HCT116 (cell line): ENCODE data around the gene MERTK.

Source experiments
- CEBPB ChIP-seq: IDR thresholded peaks from 2 replicates; pipeline ENCODE4 v1.6.1; 2012; ENCODE audit warnings: low read depth
- CTCF ChIP-seq, 3 experiments: fragments of 200-600 bp in 1 of 3; sonication (generic) in 1 of 3; IDR thresholded peaks in 2 of 3; conservative IDR thresholded peaks in 1 of 3; 2 replicates each; pipeline ENCODE4 v1.5.1; 2012 to 2017; ENCODE audit warnings: low read depth in 2 of 3, low read length in 2 of 3, antibody characterized with exemption in 1 of 3, borderline replicate concordance in 1 of 3, control low read depth in 1 of 3, mild to moderate bottlenecking in 1 of 3, mixed read lengths in 1 of 3, mixed run types in 1 of 3, moderate library complexity in 1 of 3; ENCODE audit not compliant: insufficient read depth in 1 of 3
- EGR1 ChIP-seq: IDR thresholded peaks from 2 replicates; pipeline ENCODE4 v1.6.1; 2012; ENCODE audit warnings: low read depth
- EZH2 ChIP-seq: fragments of 200-600 bp; sonication (generic); IDR thresholded peaks from 2 replicates; pipeline ENCODE4 v1.6.1; 2017; ENCODE audit warnings: antibody characterized with exemption, mixed run types
- JUND ChIP-seq: IDR thresholded peaks from 2 replicates; pipeline ENCODE4 v1.6.1; 2012
- POLR2A ChIP-seq: IDR thresholded peaks from 2 replicates; pipeline ENCODE4 v1.7.0; 2011; ENCODE audit warnings: borderline replicate concordance; ENCODE audit not compliant: insufficient read depth, insufficient read length; ENCODE audit errors: extremely low read depth
- POLR2AphosphoS5 ChIP-seq: IDR thresholded peaks from 2 replicates; pipeline ENCODE4 v1.6.1; 2011; ENCODE audit warnings: mild to moderate bottlenecking, low read depth, low read length, moderate library complexity
- RAD21 ChIP-seq: IDR thresholded peaks from 2 replicates; pipeline ENCODE4 v1.6.1; 2012; ENCODE audit warnings: low read depth, mild to moderate bottlenecking
- REST ChIP-seq: IDR thresholded peaks from 2 replicates; pipeline ENCODE4 v1.6.1; 2012; ENCODE audit warnings: low read depth
- SP1 ChIP-seq: IDR thresholded peaks from 2 replicates; pipeline ENCODE4 v1.6.1; 2012; ENCODE audit warnings: low read depth
- YY1 ChIP-seq: IDR thresholded peaks from 2 replicates; pipeline ENCODE4 v1.6.1; 2011; ENCODE audit warnings: low read length, low read depth, moderate library complexity, mild to moderate bottlenecking; ENCODE audit not compliant: insufficient replicate concordance; ENCODE audit errors: extremely low read depth
- ZFX ChIP-seq: fragments of 450-650 bp; IDR thresholded peaks from 2 replicates; pipeline ENCODE4 v1.6.1; 2017
- ZNF274 ChIP-seq: fragments of 200-500 bp; sonication (Bioruptor generic); IDR thresholded peaks from 2 replicates; pipeline ENCODE4 v1.6.1; 2014; ENCODE audit warnings: mild to moderate bottlenecking, low read depth, low read length, inconsistent platforms
- TF ChIP-seq, protein P1 (sequence below): IDR thresholded peaks from 2 replicates; pipeline ENCODE4 v1.6.1; 2012

DNA sequence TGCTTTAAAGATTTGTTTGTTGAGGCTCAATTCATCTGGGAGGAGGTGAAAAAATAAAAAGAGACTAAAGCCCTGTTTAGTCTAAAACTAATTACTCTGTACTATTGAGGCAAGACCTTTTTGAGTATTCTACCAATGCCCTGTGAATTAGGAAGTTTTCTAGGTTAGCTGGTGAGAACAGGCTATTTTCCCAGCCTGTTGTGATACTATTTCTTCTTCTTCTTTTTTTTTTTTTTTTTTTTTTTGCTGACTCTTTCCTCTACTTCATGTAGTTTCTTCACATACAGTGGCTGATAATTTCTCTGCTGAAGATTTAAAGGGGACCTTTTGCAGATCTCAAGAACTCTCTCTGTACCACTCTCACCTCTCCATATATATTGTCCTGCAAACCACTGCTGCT, 147.8 kb downstream of the MERTK start:
- TF ChIP-seq POLR2A (no peak), CTCF (IDR thresholded peaks at IDR 0.05 in 2 of 3, conservative IDR thresholded peaks at IDR 0.05 in 1 of 3; ENCODE audit: borderline replicate concordance in 1 of 3, insufficient read depth in 1 of 3, low read depth in 2 of 3, low read length in 2 of 3) (no peak), POLR2AphosphoS5 (no peak), SP1 (no peak), JUND (no peak), EGR1 (no peak), YY1 (no peak), EZH2 (no peak), REST (no peak), CEBPB (no peak), ZNF274 (no peak), ZFX (no peak), RAD21 (no peak)
- TF ChIP-seq, protein P1, sequence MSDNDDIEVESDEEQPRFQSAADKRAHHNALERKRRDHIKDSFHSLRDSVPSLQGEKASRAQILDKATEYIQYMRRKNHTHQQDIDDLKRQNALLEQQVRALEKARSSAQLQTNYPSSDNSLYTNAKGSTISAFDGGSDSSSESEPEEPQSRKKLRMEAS = no peak
